Stimulated activated CD8-positive, alpha-beta memory T cell treated with anti-CD3 and anti-CD28 coated beads, Interleukin-2, amount 100 ng/mL, for 1 hour (primary cell): ENCODE data around the gene SGPP1.
"Not testable (repeated sequence)": the region's sequence is repeated elsewhere in the genome, so short reads cannot be mapped to it uniquely, and the experiment has no call there.

Experiments used
- DNase-seq, 2 donors: peaks; one replicate each; pipeline ENCODE4 v3.0.0-alpha.2; 2020; ENCODE audit warnings: low read depth in 2 of 2

Gene SGPP1

DNA sequence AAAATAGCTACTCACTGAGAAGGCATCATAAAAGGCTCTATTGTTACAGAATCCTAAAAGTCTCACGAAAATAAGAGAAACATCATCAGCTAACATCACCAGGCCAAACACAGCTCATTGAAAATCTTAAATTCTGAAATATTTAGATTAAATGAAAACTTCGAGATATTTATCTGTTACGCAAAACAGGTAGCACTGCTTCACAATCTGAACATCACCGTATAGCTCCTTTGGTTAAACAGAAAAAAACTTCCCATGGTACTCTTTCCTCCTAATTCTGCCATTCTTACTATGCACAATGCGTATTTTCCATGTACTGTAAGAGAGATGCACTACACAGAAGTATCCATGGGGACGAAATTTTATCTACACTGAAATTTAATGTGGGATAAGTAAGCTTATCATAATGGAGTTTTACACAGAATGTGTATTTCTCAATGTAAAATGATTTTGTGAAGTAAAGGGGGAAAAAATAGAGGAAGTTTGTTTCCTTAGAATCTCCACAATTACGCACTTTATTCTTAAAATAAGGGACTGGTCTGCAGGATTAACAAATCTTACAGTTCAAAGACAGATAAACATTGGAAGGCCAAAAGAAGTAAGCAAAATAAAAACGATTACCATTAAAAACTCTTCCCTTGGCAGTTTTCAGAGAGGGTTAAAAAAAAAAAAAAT, 1.9 kb downstream of the SGPP1 start:
- DNase-seq, result no peak

DNA sequence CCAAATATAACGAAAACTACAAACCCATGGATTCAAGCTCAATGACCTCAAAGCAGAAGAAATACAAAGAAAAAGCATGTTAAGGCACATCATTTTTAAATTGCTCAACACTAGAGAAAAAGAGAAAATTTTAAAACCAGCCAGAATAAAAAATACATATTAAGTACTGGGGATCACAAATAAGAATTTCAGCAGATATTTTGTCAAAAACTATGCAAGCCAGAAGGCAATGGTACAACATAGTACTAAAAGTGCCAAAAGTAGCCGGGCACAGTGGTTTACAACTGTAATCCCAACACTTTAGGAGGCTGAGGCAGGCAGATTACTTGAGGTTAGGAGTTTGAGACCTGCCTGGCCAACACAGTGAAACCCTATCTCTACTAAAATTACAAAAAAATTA, 10.2 kb downstream of the SGPP1 start:
- DNase-seq, result no peak

DNA sequence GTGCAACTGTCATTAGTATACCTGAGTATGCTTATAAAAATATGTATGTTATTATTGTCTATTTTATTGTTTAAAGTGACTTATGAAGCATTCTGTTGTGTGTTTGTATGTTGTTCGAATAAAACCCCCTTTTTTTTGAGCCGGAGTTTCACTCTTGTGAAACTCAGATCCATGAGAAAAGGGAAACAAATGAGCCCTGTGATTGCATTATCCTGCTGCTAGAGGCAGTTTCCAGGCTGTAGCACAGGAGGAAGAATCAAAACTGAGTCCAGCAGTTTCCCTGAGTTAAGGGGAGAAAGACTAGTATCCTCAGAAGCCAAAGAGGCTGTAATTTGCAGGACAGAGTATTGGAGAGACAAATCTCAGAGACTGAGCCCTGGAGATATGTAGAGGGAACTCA, 12.5 kb downstream of the SGPP1 start:
- DNase-seq, result no peak

DNA sequence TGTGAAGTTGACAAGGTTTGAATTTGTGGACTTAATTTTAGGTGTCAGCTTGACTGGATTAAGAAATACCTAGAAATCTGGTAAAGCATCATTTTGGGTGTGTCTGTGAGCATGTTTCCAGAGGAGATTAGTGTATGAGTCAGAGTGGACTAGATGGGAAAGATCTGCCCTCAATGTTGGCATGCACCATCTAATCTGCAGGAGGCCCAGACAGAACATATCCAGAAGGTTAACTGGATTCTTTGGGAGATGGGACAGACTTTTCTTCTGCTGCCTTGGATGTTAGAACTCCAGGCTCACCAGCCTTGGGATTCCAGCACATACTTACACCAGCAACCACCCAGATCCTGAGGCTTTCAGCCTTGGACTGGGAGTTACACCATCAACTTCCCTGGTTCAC, 14.1 kb downstream of the SGPP1 start:
- no peak for DNase-seq

DNA sequence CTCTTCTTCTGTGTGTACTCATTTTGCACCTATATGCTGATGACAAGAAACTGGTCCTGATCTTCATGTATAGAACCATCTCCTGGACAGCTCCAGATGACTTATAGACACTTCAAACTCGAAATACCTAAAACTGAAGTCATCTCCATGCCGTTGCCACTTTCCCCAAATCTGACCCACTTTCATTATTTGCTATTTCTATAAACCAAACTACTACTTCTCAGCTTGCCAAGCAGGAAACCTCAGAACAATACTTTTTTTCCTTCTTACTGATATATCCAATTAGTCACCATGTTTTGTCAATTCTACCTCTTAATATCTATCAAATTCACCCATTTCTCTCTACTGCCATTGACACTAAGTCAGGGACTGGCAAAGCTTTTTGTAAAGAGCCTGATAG, 14.8 kb downstream of the SGPP1 start:
- DNase-seq, result no peak

DNA sequence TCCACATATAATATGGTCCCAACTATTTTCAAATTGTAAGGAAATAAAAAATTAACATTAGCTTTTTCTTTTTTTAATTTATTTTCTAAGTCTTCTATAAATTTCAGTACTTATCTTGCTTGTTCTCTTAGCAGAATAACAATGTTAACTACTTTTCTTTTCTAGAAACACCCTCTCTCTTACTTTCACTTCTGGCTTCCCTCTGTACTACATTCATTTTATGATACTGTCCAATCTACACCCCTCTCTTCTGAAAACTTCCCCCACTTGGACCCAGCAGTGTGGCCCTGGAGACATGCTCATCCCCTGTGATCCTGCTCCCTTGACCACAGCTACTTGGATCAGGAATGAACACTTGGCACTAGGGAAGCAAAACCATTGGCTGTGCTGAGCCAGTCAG, 15.7 kb downstream of the SGPP1 start:
- no peak for DNase-seq

DNA sequence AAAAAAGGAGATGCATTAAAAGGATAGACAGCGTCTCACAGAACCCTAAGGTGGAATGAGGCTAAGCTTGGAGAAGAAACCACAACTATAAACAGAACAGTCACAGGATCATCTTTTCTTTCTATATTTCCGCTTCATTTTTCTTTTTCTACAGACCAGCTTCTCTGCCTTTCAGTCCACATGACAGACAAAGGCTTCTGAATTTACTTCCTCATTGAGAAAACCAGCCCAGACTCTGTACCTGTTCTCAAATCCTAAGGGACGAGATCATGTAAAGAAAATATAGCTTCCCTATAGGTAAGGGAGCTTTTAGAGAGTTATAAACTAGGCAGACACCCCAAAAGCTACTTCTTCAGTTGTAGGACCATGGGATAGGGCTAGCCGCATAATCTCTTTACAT, 17.4 kb downstream of the SGPP1 start:
- DNase-seq, result no peak

DNA sequence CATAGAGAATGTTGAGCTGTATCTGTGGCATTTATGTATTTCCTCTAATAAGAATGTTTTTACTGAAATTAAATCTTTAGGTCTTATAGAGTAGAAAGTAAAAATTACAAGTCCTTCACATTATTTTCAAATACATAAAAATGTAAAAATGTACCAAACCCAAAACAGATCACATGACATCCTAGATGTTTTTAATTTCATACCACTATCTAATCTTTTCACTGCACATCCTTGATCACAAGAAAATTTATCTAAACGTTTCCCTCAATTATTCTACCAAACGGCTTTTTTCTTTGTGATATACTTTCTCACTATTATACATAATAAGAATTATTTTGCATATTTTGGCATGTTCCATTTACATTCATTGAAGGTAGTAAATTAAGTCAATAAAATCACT, 18.3 kb downstream of the SGPP1 start:
- no peak for DNase-seq

DNA sequence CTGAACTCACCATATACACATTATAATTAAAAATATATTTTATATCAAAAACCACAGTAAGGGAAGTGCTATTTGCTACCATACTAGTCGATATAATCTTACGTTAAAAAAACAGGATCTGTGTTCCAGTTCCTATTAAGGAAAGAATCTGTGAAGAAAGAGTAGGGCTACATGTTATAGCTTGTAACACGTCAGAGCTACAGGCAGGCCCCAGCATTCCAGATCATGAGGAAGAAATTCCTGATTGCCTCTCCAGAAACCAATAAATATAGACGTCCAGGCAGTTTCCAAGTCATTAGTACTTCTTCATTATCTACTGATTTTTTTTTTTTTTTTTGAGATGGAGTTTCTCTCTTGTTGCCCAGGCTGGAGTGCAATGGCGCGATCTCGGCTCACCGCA, 20.6 kb downstream of the SGPP1 start:
- no peak for DNase-seq

DNA sequence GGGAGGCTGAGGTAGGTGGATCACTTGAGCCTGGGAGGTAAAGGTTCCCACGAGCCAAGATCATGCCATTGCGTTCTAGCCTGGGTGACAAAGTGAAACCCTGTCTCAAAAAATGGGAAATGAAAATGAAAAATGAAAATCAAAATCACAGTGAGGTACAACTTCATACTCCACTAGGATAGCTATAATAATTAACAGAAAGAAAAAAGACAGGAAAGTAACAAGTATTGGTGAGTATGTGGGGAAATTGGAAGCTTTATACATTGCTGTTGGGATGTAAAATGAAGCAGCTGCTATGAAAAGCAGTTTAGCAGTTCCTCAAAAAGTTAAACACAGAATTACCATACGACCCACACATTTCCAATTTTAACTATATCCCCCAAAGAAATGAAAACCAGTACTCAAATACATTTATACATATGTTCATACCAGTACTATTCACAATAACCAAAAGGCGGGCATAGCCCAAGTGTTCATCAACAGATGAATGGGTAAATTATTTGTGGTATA, 22.2 kb downstream of the SGPP1 start:
- no peak for DNase-seq

DNA sequence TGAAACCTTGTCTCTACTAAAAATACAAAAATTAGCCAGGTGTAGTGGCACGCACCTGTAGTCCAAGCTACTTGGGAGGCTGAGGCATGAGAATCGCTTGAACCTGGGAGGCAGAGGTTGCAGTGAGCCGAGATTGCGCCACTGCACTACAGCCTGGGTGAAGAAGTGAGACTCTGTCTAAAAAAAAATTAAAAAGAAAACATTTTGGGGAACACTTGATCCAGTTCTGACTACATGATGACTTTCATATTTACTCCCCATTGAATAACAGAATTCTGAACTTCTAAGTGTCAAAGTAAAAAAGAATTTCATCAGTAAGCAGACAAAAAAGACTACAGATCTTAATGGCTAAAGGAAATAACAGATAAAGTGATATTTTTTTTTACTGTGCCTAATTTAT, 25.3 kb downstream of the SGPP1 start:
- not testable (repeated sequence) for DNase-seq

DNA sequence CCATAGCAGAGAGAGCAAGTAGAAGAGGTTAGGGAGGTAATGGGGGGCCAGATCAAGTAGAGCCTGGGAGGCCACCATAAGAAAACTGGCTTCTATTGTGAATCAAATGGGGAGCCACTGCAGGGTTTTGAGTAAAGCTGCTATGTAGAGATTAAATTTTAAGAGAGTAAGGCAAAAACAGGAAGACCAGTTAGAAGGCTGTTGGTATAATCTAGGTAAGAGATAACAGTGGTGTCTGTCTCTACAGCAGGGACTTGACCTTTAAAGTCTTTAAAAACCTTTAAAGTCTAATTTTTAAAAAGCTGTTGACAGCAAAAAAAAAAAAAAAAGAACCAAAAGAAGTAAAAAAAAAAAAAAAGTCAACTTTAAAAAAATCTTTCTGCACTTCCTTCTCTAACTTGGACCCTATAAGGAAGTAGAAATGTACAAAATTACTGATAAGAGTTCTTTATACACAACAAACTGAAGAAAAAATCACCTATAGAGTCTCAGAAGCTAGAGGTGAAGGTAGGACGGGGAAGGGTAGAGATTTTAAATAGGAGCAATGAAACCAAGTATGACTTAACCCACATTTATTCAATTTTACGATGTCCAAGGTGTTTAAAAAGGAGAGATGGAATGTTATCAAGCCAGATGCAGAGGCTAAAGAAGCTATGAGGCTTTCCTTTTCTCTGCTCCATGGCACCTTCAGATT, 26.1 kb downstream of the SGPP1 start:
- DNase-seq, result no peak

DNA sequence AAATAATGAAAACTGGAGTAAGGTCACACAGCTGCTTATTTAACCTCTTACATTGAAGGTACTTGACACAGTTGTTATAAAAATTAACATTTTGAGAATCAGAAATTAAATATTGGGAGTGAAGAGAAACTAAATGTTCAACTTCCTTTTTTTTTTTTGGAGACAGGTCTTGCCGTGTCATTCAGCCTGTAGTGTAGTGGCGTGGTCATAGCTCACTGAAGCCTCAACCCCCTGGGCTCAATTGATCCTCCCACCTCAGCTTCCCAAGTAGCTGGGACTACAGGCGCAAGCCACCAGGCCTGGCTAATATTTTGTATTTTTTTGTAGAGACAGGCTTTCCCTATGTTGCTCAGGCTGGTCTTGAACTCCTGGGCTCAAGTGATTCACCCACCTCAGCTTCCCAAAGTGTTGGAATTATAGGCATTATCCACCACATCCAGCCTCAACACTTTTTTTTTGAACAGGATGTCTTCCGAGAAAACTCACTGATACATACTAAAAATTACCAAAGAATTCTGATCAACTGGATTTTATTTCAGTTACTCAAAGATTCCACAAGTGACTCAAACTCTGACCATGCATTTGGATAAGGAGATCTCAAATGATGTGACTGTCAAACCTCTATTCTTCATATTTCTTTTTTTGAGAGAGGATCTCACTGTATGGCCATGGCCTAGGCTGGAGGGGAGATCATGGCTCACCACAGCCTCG, 35.4 kb downstream of the SGPP1 start:
- DNase-seq, result no peak

DNA sequence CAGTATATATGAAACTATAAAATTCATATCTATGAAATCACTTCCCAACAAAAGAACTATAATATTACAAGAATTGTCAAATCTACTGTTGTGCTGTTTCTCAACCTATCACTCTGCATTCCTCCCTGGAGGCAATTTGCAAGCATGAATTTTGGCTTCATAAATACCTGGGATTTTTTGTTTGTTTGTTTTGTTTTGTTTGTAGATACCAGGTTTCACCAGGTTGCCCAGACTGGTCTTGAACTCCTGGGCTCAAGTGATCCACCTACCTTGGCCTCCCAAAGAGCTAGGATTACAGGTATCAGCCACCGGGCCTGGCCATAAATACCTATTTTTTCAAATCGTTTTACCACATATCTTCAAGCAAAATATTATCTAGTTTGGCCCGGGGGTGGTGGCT, 38.7 kb downstream of the SGPP1 start:
- DNase-seq, result no peak

DNA sequence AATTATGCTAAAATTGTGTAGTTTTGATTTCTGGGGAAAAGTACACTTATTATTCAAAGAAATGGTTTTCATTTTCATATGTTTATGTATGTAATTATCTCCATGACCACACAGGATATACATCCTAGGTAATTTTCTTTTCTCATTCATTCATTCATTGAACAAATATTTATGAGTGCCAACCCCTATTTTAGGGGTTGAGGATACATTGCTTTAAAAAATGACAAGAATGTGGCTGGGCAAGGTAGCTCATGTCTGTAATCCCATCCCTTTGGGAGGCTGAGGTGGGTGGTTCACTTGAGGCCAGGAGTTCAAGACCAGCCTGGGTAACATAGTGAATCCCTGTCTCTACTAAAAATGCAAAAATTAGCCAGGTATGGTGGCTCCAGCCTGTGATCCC, 40.9 kb downstream of the SGPP1 start:
- no peak for DNase-seq

DNA sequence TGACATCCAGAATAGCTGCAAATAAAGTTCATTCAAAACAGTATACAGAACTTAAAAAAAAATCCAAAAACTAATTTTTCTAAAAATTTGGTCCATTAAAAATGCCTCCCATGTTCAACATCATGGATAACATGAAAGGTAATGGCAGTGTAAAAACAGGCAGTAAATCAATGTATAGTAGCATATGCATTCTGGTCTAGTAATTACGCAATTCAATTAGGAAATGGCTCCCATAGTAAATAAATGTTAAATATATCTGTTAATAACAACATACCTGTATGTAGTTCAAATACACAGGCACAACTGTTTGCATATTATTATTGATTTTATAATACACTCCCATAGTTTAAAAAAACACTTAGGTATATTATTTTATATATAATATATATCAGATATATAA, 42.5 kb downstream of the SGPP1 start:
- no peak for DNase-seq

DNA sequence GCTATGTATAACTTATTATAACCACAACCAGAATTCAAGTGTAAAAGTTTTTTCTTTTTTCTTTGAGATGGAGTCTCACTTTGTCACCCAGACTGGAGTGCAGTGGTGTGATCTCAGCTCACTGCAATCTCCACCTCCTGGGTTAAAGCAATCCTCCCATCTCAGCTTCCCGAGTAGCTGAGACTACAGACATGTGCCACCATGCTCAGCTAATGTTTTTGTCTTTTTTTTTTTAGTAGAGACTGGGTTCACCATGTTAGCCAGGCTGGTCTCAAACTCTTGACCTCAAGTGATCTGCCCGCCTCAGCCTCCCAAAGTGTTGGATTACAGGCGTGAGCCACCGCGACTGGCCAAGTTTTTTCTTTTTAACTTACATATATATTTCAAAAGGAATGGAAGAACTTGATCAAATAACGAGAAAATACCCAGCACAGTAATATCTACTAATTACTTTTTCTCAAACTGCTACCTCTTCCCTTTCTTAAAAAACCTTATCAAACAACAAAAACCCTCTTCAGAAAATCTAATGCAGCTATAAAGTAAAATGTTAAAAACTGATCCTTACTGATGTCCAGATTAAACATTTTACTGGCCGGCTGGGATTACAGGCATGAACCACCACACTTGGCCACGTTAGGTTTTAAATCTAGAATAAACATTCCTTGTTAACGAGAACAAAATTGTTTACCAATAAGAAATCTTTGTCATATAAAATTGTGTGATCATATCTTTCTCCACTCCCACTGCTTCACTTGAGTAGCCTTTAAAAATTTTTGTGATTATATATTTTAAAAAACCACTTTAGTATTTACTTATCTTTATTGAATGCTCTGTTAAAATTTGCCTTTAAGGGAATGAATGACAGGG, 44.9 kb downstream of the SGPP1 start:
- DNase-seq, result no peak

DNA sequence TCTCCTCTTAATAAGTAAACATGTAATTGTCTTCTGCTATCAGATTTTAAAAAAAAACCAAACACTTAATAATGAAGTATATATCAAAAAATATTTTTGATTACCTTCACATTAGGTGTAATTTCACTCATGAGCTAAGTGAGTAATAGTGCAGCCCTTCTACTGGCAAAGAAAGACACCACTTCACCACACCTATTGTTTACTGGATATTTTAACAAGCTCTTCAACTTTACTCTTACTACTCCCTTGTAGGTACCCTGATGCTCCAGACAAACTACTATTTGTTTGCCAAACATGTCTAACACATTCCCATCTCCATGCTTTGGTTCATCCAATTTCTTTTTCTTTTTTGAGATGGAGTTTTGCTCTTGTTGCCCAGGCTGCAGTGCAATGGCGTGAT, 49.3 kb downstream of the SGPP1 start:
- DNase-seq, result no peak

DNA sequence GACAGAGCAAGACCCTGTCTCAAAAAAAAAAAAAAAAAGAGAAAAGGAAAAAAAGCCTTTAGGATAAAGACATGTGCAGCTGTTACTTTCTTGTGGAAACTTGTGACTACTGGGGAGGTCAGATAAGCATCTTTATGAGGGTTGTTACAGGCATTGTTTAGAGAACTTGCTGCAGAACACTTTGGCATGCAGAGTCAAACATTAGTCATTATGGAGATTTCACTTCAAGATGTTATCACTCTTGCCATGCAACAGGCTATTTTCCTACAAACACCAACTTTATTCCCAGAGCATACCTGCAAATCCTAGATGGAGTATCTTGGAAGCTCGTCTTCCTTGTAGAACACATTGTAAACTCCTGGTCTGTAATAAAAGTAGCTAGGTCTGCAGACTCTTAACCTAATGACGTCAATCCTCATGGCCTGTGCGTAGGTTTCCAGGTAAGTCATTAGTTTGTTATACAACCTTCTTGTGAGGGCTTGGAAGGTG, 49.9 kb downstream of the SGPP1 start:
- DNase-seq, result no peak

DNA sequence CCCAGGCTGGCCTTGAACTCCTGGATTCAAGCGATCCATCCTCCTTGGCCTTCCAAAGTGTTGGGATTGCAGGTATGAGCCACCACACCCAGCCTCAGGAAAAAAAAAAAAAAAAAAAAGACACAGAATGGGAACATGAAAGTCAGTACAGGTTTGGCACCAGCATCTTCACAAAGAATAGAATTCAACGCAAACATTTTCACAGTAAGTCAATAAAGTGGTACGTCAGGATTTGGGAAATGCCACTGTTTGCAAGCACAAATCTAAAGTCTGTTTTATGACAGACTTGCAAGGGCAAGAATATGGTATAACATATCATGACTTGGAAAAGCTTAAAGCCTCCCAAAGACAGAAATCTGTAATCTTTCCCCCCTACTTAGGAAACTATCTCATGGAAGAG, 51.2 kb downstream of the SGPP1 start:
- no peak for DNase-seq

DNA sequence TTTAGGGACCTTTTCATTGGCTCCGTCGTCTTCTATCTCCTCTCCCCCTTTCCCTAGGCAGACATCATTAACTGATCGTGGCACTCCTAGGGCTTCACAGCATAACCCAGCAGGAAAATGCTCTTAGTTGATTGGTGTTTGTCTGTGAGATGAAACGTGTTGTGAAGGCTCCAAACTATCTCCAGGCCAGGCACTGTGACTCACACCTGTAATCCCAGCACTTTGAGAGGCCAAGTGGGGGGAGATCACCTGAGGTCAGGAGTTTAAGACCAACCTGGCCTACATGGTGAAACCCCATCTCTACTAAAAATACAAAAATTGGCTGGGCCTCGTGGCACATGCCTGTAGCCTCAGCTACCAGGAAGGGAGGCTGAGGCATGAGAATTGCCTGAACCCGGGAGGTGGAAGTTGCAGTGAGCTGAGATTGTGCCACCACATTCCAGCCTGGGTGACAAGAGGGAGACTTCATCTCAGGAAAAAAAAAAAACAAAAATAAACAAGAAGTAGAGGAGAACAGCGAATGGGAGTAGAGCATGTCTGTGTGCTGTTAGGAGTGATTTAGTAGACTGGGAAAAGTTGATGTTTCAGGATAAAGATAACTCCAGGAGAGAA, 53.9 kb downstream of the SGPP1 start:
- DNase-seq, result no peak
